NCI-H526 (cell line): Measurements from ENCODE around the gene RSPRY1.
A peak's percentile ranks its signal among the peaks of the same experiment; 100 is the strongest.
"Not testable (repeated sequence)": the region's sequence is repeated elsewhere in the genome, so short reads cannot be mapped to it uniquely, and the experiment has no call there.

Experiments used
- DNase-seq, 2 experiments: peaks; one replicate each; lab custom pipeline; 2025; lab: John Stamatoyannopoulos, UW

Gene RSPRY1

GRCh38 chr16:57271867-57272495 is 85.9 kb downstream of the RSPRY1 start:
- DNase-seq, result no peak

GRCh38 chr16:57273359-57273758 is 87.2 kb downstream of the RSPRY1 start:
- no peak for DNase-seq

GRCh38 chr16:57273826-57274225 is 87.7 kb downstream of the RSPRY1 start:
- DNase-seq, result no peak

- not testable (repeated sequence) for DNase-seq
Measured at GRCh38 chr16:57275946-57276345, 89.8 kb downstream of the RSPRY1 start.

- no peak for DNase-seq
Measured at GRCh38 chr16:57276596-57276995, 90.5 kb downstream of the RSPRY1 start.

GRCh38 chr16:57277586-57277985 is 91.5 kb downstream of the RSPRY1 start:
- DNase-seq, result no peak

- DNase-seq, result no peak
Measured at GRCh38 chr16:57278494-57278893, 92.4 kb downstream of the RSPRY1 start.

GRCh38 chr16:57279780-57280638 is 93.9 kb downstream of the RSPRY1 start:
- DNase-seq, result no peak

- no peak for DNase-seq
Measured at GRCh38 chr16:57281791-57282190, 95.7 kb downstream of the RSPRY1 start.

- no peak for DNase-seq
Measured at GRCh38 chr16:57282510-57283213, 96.5 kb downstream of the RSPRY1 start.

GRCh38 chr16:57283214-57283958 is 97.3 kb downstream of the RSPRY1 start:
- DNase-seq, result no peak

- DNase-seq, result no peak
Measured at GRCh38 chr16:57283959-57284208, 97.8 kb downstream of the RSPRY1 start.

- DNase-seq, result peak in 1 of 2 experiments; percentile 59
Measured at GRCh38 chr16:57284209-57284951, 98.3 kb downstream of the RSPRY1 start, which contains the start of gene PLLP. TSS of gene PLLP (minus strand) at chr16:57284672. CDS start at chr16:57284540, 132 bp downstream.

GRCh38 chr16:57284952-57285363 is 98.8 kb downstream of the RSPRY1 start:
- no peak for DNase-seq

- DNase-seq, result no peak
Measured at GRCh38 chr16:57285379-57285778, 99.2 kb downstream of the RSPRY1 start.

- no peak for DNase-seq
Measured at GRCh38 chr16:57289391-57290257, 103.5 kb downstream of the RSPRY1 start.
